HCT116 (cell line): ENCODE results near the gene STXBP5.

Experiments
- CEBPB ChIP-seq: IDR thresholded peaks from 2 replicates; pipeline ENCODE4 v1.6.1; 2012; ENCODE audit warnings: low read depth
- EGR1 ChIP-seq: IDR thresholded peaks from 2 replicates; pipeline ENCODE4 v1.6.1; 2012; ENCODE audit warnings: low read depth
- ELF1 ChIP-seq: IDR thresholded peaks from 2 replicates; pipeline ENCODE4 v1.6.1; 2012; ENCODE audit warnings: low read depth, borderline replicate concordance
- EZH2 ChIP-seq: fragments of 200-600 bp; sonication (generic); IDR thresholded peaks from 2 replicates; pipeline ENCODE4 v1.6.1; 2017; ENCODE audit warnings: antibody characterized with exemption, mixed run types
- EZH2phosphoT487 ChIP-seq: fragments of 200-600 bp; IDR thresholded peaks from 2 replicates; pipeline ENCODE4 v1.6.1; 2018; ENCODE audit warnings: antibody characterized with exemption, borderline replicate concordance
- POLR2A ChIP-seq: IDR thresholded peaks from 2 replicates; pipeline ENCODE4 v1.7.0; 2011; ENCODE audit warnings: borderline replicate concordance; ENCODE audit not compliant: insufficient read depth, insufficient read length; ENCODE audit errors: extremely low read depth
- RAD21 ChIP-seq: IDR thresholded peaks from 2 replicates; pipeline ENCODE4 v1.6.1; 2012; ENCODE audit warnings: low read depth, mild to moderate bottlenecking
- SRF ChIP-seq: IDR thresholded peaks from 2 replicates; pipeline ENCODE4 v1.6.1; 2012; ENCODE audit warnings: low read depth
- TCF7L2 ChIP-seq: IDR thresholded peaks from 2 replicates; pipeline ENCODE4 v1.7.0; 2011; ENCODE audit warnings: borderline replicate concordance, inconsistent platforms; ENCODE audit not compliant: insufficient read depth, insufficient read length; ENCODE audit errors: extremely low read depth
- TF ChIP-seq, protein P1 (sequence below), 3 experiments: fragments of 200-600 bp in 1 of 3; sonication (generic) in 1 of 3; IDR thresholded peaks in 2 of 3; conservative IDR thresholded peaks in 1 of 3; 2 replicates each; pipeline ENCODE4 v1.5.1; 2012 to 2017; ENCODE audit warnings: low read depth in 2 of 3, low read length in 2 of 3, antibody characterized with exemption in 1 of 3, borderline replicate concordance in 1 of 3, control low read depth in 1 of 3, mild to moderate bottlenecking in 1 of 3, mixed read lengths in 1 of 3, mixed run types in 1 of 3, moderate library complexity in 1 of 3; ENCODE audit not compliant: insufficient read depth in 1 of 3
- TF ChIP-seq, protein P2 (sequence below): IDR thresholded peaks from 2 replicates; pipeline ENCODE4 v1.6.1; 2012

GRCh38 chr6:147406783-147407182, 202.6 kb downstream of the STXBP5 start:
- TF ChIP-seq ELF1, result no peak
- TF ChIP-seq EZH2phosphoT487, result no peak
- TF ChIP-seq, protein P1, sequence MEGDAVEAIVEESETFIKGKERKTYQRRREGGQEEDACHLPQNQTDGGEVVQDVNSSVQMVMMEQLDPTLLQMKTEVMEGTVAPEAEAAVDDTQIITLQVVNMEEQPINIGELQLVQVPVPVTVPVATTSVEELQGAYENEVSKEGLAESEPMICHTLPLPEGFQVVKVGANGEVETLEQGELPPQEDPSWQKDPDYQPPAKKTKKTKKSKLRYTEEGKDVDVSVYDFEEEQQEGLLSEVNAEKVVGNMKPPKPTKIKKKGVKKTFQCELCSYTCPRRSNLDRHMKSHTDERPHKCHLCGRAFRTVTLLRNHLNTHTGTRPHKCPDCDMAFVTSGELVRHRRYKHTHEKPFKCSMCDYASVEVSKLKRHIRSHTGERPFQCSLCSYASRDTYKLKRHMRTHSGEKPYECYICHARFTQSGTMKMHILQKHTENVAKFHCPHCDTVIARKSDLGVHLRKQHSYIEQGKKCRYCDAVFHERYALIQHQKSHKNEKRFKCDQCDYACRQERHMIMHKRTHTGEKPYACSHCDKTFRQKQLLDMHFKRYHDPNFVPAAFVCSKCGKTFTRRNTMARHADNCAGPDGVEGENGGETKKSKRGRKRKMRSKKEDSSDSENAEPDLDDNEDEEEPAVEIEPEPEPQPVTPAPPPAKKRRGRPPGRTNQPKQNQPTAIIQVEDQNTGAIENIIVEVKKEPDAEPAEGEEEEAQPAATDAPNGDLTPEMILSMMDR (IDR thresholded peaks at IDR 0.05 in 2 of 3, conservative IDR thresholded peaks at IDR 0.05 in 1 of 3; ENCODE audit: borderline replicate concordance in 1 of 3, insufficient read depth in 1 of 3, low read depth in 2 of 3, low read length in 2 of 3), result no peak
- no peak for TF ChIP-seq TCF7L2
- TF ChIP-seq, protein P2, sequence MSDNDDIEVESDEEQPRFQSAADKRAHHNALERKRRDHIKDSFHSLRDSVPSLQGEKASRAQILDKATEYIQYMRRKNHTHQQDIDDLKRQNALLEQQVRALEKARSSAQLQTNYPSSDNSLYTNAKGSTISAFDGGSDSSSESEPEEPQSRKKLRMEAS, result no peak
- no peak for TF ChIP-seq EGR1
- no peak for TF ChIP-seq POLR2A
- TF ChIP-seq EZH2, result no peak
- no peak for TF ChIP-seq CEBPB
- TF ChIP-seq RAD21, result no peak
- no peak for TF ChIP-seq SRF
